HG03469 (cell line): ENCODE measurements around the gene MTCL1.

Experiments used
- ATAC-seq: cut with Tn5 transposase; IDR thresholded peaks from one replicate; pipeline ENCODE4 v1.9.1; 2021; ENCODE audit warnings: mild to moderate bottlenecking, moderate library complexity, moderate number of reproducible peaks; ENCODE audit not compliant: unreplicated experiment

MTCL1 gene

DNA sequence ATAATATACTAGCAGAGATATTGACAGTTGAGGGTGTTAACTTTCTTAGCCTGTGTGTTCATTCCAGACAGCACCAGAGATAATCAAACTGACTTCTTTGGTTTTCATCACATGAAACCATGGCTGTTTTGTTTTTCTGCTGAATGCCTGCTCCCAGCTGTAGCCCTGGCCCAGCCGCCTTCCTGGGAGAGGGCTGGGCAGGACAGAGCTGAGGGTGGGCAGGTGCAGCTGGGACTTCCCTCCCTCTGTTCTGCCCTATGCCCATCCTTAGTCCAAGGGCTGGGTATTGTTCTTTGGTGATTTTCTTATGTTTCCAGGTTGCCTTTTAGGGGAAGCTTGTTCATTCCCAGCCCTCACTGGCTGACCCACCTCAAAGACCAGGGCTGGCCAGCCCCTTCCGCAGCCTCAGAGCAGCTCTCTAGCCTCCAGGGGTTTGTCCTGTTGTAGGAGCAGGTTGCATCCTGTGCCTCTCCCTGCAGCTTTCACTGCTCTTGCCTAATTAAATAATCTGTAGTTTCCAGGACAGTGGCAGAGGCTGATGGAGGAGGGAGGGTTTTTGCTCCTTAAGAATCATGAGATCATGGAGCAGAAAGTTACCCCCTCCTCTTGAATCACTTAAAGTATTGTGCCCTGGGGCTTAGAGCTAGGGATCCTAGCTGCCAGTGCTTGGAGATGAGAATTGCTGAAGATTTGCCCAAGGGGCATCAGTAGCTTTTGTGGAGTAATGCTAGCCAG, 61.4 kb downstream of the MTCL1 start:
- ATAC-seq: no peak

DNA sequence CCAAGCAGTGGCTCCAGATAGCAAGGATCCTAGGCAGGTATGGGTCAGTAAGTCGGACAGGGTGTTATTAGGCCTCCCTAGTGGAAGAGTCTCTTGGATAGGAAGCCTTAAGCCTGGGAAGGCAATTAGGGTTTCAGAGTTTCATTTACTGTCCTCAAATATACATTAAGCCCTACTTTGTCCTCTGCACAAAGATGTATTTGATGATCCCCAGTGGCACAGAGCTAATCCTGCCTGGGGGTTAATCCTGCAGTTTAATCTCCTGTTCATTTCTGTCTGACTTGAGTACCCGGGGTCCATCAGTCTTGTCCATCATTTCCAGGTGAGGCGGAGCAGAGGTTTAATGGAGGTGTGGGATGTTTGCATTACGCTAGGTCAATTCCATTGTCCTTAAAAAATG, 62.0 kb downstream of the MTCL1 start:
- no peak for ATAC-seq

DNA sequence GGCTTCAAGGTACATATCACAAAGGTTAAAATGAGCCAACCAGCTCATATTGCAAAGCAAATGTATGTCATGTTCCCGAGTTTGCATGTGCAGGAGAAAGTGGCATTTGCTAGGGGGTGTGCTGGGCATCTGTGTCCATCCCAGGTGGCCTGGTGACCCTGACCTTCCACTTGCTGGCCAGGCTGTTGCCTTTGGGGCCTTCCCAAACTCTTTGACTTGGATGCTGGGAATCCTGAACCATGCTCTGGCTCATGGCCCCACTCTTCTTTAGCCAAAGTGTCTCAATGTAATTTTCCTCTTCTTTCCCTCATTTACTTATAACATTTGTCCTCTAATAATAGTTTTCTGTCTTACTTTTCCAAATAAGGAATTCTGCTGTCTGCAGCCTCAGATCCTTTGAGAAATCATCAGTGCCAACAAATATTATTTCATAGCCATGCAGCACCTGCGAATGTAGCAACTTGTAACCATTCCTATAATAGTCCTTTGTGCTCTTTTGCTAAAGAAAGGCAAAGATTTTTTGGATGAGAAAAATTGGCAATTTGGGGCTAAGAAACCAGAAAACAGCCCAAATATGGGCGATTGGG, 64.2 kb downstream of the MTCL1 start:
- no peak for ATAC-seq

DNA sequence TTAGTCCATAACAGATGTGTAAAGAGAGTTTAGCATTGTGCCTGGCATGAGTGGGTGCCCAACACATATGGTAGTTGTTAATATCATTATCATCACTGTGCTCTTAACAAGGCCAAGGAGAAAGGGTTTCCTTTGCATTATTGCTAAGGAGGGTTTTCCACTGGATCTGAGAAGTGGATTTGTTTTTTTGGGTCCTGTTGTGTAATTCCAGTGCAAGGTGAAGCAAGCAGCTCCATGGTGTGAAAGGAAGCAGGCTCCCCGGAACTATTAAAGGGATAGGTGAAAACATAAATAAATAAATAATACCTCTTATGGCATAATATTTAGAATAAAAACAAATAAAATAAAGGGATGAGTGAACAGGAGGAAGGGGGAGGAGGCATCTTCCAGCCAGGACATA, 65.3 kb downstream of the MTCL1 start:
- no peak for ATAC-seq

DNA sequence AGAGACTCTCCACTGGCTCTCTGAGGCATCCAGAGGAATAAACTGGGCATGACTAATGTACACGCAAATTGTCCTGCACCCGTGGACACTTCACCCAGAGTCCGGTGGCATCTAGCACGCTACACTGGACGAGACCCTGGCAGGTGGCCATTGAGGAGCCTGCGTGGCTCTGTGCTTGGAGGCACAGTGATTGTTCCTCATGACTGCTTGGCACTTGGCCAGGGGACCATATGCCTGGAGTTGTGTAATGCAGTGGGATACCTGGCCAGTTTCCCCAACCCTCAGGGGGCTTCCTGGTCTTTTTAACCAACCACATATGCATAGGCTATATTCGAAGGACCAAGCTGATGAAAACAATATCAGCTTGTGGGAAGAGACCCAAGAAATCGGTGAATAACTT, 66.6 kb downstream of the MTCL1 start:
- ATAC-seq: no peak

DNA sequence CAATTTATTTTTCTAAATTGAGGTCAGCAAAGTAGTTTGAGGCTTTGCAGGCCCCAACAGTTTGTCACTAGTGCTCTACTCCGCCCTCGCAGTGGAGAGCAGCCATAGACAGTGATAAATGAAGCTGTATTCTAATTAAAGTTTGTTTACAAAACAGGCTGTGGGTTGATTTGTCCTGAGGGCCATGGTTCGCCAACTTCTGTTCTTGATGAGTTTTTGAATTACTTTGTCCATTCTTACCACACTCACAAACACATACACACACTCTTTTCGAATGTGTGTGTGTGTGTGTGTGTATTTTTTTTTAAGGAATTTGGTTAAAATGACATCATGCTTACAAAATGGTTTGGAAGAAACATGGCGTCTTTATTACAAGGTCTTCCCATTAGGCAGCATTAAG, 68.6 kb downstream of the MTCL1 start:
- ATAC-seq: no peak

DNA sequence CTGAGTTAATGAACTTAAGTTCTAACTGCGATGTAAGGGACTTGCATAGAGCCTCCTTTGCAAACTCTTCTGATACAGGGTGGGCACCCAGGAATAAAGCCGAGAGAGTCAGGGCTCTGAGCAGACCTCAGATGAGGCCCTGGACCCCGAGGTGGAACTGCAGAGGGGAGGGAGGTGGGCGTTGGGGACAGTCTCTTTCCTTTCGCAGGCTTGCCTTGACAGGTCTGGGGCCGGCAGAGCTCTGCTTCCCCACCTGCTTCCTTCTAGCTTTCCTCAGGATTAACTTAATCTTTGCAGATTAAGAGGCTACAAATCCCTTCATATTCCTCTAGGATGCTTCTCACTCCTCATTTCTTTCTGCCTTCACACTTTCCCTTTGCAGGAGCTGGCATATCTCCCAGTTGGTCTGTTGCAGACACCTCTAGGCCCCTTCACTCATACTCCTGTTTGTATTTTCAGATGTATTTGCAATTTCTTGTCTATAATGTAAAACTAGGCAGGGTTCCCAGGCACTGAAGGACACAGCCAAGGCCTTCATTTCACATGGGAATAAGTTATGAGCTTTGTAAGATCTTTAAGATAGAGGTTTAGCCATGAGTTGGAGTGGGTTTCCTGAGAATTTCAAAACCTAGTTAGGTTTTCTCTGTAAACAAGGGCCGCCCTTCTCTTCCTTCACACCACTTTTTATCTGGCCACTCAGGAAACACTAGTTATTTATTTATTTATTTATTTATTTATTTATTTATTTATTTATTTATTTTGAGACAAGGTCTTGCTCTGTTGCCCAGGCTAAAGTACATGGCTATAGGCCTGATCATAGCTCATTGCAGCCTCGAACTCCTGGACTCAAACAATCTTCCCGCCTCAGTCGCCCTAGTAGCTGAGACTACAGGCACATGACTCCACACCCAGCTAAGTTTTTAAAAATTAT, 70.9 kb downstream of the MTCL1 start:
- ATAC-seq: no peak

DNA sequence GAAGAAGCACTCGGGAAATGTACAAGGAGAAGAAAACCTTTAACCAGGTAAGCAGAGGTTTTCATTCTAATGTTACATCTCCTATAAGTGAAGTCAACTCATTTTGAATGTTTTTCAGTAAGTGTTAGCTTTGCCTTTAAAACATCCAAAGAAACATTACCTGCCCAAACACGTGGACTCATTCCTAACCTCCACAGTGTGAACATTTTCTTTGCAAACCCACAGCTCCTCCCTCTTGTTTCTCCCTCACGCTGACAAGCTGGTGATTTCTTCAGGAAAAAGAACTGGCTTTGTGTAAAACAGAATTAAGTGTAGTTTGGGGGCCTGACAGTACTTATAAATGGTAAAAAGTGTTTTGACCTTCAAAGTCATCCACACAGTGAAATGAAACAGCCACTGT, 72.5 kb downstream of the MTCL1 start:
- ATAC-seq: no peak

DNA sequence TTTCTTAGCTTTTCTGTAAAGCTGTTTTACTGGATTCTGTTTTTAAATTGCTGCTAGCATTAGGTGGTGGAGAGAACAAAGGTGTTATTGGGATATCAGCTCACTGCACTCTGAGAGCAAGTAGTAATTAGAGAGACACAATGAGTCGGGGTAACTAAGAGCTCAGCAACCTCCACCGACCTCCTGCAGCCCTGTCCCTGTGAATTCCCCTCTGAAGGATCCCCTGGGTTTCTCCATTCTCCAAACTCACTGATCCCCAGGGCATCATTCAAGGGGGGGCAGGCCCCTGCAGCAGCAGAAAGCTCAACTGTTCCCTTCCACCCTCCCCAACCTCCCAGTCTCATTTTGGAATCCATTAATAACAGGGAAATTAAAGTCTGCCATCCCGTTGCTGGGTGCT, 73.0 kb downstream of the MTCL1 start:
- no peak for ATAC-seq

DNA sequence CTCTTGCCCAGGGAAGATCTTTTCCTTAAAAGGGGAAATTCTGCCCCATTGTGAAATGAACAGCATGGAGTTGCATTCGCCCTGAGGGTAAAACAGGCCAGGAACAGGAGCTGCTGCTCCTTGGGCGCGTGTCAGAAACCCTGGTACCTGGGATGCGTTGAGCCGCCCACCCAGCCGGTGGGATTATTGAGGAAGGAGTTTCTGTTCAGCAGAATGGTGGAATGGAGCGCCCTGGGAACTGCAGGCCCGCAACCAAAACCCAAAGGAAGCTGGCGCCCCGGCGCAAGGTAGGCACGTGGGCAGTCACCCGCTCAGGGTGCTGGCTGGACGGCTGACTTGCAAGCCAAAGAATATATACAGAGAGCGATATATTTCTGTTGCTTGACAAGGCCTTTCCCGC, 73.5 kb downstream of the MTCL1 start:
- no peak for ATAC-seq

DNA sequence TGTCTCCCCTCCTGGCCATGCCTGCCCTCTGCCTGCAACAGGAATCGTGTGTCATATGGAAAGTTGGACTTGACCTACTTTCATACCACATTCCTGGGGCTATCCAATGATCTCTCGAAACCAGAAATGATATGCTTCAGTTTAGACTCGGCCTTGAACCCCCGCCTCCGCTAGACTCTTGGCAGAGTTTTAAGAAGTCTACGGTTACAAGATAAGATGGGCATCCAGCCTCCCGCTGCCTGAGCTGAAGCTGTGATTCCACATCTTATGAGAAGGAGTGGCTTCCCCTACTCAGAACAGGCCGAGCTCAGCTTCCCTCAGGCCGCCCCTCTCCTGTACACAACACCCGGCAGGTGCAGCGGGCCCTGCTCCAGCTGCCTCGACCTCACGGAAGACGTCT, 73.9 kb downstream of the MTCL1 start:
- no peak for ATAC-seq

DNA sequence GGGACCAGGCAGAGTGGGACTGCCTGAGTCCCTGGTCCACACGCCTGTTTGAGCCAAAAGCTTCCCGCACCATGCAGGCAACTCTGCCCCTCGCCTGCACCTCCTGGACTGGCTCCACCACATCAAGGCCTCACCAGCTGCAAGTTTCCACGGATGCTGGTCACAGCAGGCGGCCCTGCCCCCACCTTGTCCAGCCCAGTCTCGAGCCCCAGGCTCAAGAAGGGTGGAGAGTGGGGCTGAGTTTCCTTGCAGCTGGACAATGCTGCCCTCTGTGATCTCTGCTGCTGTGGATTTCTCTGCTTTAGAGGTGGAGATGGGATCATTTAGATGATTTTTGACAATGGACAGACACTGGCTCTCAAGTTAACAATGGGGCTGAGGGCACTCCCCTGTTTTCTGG, 74.9 kb downstream of the MTCL1 start:
- no peak for ATAC-seq

DNA sequence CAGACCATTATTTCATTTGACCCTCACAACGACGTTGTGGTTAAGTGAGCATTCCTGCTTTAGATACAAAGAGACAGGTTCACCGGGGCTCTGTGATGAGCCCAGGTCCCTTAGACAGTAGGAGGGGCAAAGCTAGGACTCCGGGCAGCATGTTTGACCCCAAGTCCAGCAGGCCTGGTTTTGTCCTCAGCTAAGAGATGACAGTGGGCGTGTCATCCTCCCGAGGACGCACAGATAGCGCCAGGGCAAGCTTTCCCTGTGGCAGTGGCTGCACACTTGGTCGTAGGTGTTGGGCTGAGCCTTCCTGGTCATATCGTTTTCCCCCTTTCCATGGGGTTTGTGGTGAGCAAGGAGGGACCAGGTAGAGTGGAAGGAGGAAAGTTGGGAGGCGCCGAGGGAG, 76.3 kb downstream of the MTCL1 start:
- no peak for ATAC-seq

DNA sequence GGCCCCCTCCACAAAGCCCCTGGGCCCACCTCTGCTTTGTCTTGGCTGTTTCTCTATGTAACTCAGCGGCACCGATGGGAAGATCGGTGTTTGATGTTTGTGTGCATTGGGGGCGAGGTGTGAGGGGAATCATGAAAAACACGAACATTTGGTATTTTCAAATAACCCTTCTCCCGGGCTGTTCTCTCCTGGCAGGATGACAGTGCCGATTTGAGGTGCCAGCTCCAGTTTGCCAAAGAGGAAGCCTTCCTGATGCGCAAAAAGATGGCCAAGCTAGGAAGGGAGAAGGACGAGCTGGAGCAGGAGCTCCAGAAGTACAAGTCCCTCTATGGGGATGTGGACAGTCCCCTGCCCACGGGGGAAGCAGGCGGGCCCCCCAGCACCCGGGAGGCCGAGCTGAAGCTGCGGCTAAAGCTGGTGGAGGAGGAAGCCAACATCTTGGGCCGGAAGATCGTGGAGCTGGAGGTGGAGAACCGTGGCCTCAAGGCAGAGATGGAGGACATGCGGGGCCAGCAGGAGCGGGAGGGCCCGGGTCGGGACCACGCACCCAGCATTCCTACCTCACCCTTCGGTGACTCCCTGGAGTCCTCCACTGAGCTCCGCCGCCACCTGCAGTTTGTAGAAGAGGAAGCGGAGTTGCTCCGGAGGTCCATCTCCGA, 78.1 kb downstream of the MTCL1 start:
- ATAC-seq: no peak

DNA sequence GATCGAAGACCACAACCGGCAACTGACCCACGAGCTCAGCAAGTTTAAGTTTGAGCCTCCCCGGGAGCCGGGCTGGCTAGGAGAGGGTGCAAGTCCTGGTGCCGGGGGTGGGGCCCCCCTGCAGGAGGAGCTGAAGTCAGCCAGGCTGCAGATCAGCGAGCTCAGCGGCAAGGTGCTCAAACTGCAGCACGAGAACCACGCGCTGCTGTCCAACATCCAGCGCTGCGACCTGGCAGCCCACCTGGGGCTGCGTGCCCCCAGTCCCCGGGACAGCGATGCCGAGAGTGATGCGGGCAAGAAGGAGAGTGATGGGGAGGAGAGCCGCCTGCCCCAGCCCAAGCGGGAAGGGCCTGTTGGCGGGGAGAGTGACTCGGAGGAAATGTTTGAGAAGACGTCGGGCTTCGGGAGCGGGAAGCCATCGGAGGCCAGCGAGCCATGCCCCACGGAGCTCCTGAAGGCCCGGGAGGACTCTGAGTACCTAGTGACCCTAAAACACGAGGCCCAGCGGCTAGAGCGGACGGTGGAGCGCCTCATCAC, 78.7 kb downstream of the MTCL1 start:
- no peak for ATAC-seq

DNA sequence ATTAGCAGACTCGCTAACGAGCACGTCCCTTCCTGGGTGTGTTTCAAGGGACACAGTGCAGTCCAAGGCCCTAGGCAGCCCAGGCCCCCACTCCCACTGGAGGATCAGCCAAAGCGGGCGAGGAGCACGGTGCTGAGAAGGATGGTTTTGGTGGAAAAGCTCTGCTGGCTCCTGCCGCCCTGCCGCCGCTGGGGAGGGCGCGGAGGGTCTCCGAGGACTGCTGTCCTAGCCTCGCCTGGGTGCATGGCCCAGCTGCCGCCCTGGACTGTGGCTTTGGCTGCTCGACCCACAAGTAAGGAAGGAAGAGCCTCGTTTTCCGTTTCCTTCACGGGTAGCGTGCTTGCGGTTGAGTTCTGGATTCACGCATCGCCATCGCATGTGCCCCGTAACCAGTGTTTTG, 79.9 kb downstream of the MTCL1 start:
- no peak for ATAC-seq

DNA sequence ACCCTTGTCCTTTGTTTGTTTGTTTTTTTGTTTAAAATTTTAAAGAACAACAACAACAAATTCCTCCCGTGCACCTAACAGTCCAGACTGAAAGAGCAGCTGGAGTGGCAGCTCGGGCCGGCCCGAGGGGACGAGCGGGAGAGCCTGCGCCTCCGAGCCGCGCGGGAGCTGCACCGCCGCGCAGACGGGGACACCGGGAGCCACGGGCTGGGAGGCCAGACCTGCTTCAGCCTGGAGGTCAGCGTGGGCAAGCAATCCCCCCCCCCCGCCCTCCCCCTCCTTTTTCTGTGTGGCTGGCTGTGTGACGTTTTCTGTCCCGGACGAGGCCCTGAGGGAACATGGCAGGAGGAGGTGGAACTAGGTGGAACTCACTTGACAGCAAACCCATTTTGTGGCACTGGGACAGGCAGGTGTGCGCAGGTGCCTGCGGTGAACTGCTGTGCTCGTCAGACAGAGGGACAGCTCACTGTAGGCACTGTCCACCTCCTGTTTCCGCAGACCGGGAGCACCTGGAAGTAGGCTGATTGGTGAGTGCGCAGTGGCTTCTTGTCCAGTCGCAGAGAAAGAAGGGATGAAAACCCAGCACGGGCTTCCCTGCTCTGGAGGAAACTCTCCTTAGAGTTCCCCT, 80.6 kb downstream of the MTCL1 start:
- no peak for ATAC-seq

DNA sequence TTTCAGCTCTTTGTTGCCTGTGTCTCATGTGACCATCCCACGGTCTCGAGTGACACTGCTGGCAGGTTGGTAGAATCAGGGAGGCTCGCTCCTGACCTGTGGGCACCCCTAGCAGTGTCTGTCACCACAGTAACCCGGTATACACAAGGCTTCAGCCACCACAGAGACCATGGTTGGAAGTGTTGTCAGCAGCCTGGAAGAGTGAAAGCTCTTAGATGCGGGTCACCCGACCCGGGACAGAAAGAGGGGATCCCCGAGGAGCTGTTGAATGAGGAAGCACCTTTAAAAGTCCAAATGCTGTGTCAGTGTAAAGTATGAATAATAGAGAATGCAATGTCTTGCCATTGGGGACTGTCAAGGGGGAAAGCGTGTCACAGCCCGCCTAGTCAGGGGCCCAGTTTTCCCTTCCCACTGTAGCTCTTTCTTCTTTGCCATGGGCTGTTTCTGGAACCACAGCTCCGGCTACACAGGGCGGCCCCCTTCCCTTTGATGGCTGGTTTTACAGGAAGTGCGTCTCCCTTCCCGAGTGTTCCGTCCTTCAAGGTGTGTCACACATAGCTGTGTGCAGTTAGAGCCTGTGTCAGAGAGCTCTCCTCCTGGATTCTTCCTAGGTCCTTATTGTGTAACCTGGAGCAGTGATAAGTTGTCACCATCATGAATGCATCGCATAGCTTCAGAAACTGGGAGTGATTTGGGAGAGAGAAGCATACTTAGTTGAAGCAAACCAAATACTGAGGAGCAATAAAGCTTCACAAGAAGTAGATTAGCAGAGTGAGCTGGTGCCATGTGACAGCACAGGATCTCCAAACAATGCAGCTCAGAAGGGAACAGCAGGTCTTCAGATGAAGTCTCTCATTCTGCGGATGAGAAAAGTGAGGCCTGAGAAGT, 81.4 kb downstream of the MTCL1 start:
- ATAC-seq: no peak

DNA sequence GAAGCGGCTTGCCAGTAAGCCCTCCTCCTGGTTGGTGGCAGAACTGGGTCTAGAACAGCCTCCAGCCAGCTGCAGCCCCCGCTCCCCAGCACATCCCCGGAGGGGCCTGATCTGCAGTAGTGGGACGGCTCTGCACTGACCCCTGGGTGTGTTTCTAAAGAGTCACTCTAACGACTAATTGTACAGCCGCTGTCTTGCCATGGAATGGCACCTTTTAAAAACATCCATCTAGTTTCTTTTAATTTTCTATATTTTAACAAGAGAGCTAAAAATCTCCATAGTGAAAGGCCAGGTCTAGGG, 82.0 kb downstream of the MTCL1 start:
- ATAC-seq: no peak

DNA sequence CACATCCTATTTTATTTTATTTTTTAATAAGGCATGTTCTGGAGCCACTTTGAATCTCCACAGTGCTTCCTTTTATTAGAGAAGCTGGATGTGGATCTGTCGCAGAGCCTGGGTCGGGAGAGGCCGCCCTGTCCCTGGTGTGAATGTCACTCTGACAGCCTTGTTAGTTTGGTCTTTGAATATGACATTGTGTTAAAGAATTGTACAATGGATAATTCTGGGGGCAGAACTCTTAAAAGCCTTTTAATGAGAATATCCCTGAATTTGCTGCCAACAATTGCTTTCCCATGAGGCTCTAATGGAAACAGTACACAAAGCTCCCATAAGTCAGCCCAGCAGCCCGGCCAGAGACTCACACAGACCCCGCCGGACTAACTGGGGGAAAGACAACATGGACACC, 82.4 kb downstream of the MTCL1 start:
- ATAC-seq: no peak
